LoVo (cell line): ENCODE results near the gene TMEM204.

ENCODE experiments used
- DNase-seq: peaks from one replicate; pipeline ENCODE4 v3.0.0-alpha.2; 2016; ENCODE audit warnings: low spot score

Gene TMEM204

DNA sequence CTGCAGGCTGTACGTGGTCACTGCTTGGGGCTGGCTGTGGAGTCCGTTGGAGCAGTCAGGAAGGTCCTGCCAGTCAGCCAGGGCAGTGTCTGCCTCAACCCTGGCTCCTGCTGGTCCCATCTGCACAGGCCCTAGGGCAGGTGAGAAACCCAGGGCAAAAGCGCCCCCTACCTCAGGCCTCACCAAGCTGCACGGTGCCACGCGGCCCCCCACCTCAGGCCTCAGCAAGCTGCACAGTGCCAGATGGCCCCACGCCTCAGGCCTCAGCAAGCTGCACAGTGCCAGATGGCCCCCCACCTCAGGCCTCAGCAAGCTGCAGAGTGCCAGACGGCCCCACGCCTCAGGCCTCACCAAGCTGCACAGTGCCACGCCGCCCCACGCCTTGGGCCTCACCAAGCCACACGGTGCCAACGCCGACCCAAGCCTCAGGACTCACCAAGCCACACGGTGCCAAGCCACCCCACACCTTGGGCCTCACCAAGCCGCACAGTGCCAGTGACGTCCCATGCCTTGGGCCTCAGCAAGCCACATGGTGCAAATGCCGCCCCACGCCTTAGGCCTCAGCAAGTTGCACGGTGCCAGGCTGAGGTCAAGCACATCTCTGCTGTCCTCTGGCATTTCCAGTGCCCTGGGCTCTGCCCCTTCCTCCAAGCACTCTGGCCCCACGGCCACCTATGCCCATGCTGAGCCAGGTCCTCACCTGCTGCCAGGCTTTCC lies 5.5 kb downstream of the TMEM204 start:
- no peak for DNase-seq

DNA sequence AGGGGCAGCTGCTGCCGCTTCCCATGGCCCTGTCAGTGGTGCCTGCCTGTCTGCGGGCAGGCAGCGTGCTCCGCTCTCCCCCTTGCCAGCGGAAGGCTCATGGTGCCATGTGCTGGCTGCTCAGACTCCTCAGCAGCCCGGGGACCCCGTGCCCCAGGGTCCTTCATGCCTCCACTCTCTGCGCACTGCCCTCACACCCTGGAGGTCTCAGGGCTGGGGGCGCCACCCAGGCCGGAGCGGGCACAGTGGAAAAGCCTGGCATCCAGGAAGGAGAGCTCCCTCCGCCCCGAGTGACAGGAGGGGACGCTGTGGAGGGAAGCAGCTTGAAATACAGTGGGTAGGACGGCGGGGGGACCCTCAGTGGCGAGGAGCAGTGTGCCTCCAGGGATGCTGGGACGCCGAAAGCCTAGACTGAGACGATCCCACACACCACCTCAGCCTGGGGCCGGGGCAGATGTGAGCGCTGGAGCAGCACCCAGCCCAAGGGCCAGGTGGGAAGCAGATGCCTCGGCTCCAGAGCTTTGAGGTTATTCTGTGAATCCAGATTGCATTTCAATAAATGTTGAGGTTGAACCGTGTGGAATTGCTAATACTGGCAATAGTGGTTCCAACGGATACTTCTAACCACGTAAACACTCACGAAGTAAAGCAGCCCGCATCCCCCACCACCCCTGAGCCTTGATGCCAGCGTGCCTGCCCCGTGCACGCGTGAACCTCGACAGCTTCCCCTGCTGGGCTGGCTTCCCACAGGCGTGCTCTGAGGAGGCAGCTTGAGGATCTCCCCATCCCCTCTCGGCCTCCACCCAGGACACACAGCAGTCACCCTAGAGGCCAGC lies 6.5 kb downstream of the TMEM204 start:
- DNase-seq, result no peak

DNA sequence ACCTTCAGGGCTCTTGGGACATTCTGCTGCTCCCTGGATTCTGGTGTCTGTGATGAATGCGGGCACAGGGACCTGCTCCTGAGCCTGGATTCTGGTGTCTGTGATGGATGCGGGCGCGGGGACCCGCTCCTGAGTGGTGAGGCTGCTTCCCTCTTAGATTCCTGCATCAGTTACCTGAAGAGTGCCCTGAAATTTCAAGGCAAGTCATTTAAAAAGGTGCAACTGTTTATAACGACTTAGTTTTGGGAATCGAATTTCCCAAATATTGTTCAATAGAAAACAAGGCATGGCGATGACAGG lies 7.0 kb downstream of the TMEM204 start:
- DNase-seq, result no peak

DNA sequence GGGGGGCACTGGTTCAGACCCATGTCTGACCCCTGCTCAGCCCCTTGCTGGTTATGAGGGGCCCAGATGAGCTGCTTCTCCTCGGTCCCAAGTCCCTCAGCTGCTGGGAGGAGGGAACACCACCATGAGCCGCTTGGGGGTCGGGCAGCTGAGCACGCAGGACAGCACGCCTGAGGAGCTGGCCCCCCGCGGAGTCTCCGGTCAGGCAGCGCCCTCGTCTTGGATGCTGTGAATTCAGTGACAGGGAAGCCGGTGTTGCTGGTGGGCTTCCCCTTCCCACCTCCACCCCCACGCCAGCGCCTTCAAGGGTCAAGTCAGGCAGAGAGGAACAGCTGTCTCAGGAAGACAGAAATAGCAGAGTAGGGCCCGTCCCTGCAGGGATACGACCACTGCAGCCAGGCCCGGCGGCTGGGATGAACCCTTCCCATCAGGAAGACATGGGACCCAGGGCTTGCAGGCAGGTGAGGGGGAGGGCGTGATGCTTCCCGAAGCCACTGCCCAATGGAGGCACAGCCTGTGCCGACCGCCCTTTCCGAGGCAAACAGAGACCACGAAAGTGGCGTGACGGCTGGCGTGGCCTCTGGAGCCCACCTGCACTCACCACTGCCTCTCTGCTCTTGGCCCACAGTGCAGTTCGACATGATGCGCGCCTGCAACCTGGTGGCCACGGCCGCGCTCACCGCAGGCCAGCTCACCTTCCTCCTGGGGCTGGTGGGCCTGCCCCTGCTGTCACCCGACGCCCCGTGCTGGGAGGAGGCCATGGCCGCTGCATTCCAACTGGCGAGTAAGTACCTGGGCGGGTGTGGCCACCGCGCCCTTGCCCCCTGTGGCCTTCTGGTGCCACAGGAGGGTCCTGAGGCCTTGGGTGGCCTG lies 8.1 kb downstream of the TMEM204 start:
- no peak for DNase-seq

DNA sequence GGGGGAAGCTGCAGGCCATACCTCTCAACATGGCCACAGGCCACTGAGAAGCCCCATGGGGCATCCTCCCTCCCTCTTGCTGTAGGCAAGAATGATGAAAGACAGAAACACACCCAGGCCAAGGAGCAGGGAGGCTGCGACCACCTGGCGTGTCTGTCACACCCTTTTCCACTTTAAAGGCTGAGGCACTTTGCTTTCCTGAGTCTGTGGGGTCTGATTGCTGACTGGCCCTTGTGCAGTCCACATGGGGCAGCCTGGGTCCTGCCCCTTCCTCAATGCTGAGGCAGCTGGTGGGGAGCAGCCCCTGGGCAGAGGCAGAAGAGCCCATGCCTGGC lies 8.7 kb downstream of the TMEM204 start:
- DNase-seq, result no peak

DNA sequence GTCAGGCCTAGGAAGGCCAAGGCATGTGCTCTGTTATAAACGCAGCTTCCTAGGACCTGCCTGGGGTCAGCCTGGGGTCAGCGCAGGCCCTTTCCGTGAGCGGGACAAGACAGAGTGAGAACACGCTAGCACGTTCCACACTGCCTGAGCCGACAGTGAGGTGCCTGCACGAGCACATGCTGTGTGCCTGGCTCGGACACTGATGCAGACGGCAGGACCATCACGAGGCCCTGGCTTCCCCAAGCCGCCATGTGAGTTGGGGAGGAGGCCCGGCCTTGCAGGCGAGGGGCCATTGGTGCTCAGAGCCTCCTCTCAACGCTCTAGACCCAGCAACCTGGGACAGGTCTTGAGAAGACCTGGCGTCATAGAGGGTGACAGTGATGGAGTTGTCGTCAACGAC lies 9.1 kb downstream of the TMEM204 start:
- no peak for DNase-seq

DNA sequence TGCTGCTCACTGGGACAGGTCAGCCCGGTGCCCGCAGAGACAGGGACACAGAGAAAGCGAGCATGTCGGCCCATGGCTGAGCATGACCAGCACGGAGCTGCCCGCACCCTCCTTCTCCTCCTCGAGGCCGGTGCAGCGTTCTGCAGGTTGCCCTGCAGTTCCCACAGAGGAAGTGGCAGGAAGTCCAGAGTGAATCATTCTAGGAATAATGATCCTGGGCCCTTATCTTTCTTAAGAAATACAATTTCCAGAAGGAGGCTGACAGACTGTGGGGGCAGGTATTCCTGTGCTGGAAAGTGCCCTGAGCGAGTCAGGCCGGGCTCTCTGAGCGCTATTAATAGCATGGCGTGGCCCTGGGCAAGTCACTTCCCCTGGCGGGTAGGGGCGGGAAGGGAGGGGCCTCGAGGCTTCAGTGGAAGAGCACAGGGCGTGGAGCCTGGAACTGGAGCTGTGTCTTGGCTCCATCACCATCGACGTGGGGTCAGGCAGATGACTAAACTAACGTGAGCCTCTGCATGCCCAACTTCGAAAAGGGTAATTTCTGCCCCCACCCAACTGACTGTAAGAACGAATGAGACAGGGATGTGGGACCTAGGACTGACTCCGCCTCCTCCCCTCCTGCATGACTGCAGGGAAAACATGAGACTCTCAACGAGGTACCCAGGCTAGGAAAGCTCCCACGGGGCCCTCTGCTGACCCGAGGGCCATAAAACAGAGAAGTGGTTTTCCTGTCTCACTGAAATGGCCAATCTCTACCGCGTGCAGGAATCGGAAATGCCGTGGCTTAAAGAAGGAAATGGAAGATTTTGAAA lies 9.8 kb downstream of the TMEM204 start:
- no peak for DNase-seq

DNA sequence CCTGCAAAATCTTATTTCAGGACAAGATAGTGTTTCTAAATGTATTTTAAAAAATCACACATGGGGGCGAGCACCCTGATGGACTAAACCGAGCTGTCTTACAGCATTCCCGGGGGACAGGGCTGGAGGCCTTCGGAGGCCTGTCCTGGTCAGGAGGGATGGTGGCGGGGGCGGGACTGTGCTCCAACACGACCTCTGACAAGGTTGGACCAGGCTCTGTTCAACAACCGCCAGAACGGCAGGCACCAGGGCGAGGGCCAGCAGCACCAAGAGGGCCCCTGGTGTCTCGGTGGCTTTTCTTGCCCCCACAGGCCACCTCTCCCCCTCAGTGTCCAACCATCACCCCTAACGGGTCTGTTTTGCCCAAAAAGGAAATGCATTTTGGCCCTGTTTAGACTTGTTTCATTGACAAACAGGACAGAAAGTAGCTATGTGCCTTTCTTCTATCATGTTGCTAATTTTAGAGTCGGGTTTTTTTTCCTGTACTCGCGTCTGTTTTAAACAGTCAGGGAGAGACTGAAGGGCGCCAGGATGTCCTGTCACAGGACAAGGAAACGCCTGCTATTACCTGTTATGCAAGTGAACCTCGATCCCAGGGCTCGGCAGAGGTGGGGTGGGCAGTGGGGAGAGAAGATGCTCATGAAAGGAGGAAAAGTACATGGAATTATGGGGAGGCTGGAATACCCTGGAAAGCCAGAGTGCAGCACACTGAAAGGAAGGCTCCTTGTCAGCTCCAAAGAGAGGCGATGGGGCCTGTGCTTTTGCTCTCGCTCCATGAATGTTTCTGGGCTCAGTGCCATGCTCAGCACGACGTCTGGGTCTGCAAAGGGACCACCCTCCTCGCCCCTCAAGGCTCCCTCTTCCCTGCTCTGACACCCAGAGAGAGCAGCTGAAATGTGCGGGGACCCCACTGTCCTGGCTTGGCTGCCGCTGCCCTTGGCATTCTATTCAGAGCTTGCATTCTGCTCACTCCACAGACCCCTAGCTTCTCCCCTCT lies 11.9 kb downstream of the TMEM204 start:
- DNase-seq, result no peak

DNA sequence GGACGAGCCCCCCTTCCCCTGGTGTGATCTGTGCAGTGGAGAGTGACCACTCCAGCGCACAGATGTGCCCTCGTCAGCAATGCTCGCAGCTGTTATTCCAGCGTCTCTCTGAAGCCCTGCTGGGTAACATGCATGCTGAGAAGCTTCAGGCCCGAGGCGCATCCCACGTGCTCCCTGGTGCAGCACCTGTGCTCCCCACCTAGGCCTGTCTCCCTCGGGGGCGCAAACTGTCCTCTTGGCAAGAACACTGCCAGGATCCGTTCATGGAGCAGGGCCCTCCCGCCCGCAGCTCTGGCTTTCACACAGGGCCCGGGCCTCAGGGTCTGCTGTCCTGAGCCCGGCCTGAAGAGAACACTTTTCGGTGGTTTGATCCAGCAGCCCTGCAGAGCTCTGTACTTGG lies 13.0 kb downstream of the TMEM204 start:
- no peak for DNase-seq

DNA sequence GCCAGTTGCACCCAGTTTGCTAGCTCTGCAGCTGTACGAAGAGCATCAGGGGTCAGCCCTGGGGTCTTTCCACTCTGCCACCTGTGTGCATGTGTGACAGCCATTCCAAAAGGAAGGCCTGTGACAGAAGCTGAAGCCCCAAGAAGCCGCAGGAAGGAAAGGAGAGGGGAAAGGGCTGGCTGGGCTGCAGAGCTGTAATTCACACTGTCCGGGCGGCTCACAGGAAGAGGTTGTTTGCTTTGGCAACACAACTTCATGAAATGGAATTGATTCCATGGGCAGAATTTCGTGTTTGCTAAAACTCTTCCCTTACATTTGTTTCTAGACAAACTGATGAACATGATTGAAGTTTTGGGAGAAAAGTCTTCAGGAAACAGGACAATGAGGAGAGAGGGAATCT lies 14.8 kb downstream of the TMEM204 start:
- DNase-seq, result no peak

DNA sequence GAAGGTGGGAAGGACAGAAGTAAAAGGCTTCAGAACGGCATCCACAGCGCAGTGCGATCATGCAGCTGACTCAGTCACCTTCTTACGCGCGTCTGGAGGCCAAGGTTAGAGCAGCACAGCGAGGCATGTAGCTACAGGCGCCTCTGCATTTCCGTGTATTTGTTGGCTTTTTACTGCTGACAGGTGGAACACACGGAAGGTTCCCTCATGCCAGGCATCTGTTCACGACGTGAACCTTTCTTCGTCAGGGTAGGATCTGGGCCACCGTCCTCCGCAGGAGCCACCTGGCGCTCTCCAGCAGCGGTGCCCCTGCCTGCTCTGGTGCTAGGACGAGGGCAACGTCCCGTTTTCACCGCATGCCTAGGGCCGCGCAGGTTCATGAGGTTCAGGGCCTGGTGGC lies 15.3 kb downstream of the TMEM204 start:
- DNase-seq, result no peak

DNA sequence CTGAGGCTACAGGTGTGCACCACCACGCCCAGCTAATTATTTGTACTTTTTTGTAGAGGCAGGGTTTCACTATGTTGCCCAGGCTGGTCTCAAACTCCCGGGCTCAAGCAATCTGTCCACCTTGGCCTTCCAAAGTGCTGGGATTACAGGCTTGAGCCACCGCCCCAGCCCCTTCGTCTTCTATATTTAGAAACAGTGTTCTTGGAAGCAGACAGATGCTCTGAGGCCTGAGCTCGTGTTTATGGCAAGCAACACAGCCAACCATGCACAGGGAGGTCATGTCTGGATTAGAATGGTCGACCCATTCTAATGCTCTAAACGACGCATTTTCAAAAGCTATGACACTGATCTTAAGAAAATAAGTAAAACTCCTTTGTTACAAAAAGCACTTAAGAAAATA lies 16.6 kb downstream of the TMEM204 start:
- no peak for DNase-seq

DNA sequence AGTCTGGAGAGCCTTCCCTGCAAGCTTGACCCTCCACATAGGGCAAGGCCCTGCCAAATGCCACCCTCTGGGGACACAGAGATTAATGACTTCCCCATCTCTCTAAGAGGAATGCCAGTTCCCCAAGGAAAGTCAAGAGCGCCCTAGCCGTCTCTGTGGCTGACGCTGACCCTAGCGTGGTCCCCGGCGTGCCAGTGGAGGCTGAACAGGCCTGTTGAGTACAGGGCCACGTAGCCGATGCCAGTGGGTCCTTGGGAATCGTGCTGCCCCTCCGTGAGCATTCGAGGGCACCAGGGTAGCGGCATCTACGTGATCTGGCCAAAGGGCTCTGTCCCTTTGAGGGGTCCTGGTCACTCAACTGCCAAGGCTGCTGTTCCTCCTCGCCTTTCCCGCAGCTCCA lies 17.2 kb downstream of the TMEM204 start:
- no peak for DNase-seq

DNA sequence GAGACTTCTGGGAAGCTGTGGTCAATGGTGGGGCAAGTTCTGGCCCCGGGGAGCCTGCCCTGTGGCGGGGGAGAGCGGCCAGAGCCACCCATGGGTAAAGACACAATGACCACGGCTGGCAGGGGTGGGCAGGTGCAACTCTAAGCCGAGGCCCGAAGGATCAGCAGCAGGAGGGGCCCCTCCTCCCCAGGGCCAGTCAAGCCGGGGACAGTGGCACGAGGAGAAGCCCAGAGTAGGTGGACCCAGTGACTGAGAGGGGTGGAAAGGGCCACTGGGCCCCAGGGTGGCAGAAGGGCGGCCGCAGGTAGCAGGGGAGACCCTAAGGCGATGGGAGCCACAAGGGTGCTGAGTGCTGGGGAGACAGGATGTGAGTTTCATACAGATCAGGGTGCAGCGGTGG lies 17.7 kb downstream of the TMEM204 start:
- no peak for DNase-seq

DNA sequence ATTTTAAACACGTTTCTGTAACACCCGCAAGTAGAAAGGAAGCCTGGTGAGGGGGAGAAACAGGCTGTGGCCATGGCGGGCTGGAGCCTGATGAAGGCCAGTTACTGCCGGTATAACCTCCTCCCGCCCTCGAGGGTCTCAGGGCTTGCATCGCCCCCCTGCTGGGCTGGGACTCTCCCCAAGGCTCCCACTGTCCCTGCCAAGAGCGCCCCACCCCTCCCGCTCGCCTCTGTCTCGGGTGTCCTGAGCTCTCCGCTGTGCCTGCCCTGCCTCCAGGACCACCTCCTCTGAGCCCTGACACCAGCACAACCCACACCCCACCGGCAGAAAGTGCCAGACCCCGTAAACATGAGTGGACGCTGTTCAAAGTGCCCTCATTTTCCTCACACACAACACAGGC lies 18.7 kb downstream of the TMEM204 start:
- DNase-seq, result no peak

DNA sequence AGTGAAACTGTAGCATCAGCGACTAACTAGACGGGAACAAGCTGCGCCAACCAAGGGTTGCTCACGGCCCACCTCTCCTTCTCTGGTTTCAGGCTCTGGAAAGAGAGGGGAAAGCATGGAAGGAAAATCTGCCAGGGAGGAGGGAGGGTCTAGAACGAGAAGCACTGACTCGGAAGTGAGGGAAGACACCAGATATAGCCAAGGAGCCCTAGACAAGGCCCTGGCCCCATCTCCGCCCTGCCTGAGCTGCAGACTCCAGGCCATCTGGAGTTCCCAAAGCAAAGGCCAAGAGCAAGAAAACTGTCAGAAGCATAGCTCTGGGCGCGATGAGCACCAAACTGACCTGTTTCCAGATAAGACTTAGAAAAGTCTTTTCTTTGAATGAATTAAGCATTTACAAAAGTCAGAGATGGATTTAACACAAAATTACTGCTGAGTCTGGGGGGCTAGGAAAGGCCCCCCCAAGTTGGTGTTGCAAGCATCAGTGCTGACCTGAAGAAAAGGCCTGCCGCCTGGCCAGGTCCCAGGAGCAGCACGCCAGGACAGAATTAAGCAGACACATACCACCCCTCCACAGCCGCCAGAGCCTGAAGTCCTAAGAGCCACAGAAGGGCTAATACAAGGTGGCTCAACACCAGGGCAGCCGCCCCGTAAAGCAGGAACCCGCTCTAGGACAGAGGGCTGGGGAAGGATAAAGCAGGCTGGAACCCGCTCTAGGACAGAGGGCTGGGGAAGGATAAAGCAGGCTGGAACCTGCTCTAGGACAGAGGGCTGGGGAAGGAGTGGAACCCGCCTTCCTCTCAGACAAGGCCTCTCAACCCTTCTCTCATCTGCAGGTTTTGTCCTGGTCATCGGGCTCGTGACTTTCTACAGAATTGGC lies 20.7 kb downstream of the TMEM204 start:
- no peak for DNase-seq

DNA sequence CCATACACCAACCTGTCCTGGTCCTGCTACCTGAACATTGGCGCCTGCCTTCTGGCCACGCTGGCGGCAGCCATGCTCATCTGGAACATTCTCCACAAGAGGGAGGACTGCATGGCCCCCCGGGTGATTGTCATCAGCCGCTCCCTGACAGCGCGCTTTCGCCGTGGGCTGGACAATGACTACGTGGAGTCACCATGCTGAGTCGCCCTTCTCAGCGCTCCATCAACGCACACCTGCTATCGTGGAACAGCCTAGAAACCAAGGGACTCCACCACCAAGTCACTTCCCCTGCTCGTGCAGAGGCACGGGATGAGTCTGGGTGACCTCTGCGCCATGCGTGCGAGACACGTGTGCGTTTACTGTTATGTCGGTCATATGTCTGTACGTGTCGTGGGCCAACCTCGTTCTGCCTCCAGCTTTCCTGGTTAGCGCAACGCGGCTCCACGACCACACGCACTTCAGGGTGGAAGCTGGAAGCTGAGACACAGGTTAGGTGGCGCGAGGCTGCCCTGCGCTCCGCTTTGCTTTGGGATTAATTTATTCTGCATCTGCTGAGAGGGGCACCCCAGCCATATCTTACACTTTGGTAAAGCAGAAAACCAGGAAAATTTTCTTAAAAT lies 21.5 kb downstream of the TMEM204 start:
- DNase-seq, result no peak

DNA sequence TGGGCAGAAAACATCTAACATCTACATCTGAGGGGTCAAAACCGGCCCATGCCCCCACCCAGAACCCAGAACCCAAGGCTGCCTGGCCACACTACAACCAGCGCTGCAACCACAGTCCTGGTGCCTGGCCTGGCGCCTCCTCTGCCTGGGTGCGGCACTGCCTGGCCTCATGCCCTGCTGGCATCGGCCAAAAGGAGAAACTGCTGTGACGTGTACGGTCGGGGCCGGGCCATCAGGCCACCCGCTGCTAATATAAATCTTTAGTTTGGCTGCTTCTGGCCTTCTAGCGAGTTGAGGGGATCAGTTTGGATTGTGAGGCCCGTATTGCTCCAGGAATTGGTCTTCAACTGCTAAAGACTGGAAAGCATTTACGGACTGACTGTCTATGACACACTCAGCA lies 22.8 kb downstream of the TMEM204 start:
- no peak for DNase-seq

DNA sequence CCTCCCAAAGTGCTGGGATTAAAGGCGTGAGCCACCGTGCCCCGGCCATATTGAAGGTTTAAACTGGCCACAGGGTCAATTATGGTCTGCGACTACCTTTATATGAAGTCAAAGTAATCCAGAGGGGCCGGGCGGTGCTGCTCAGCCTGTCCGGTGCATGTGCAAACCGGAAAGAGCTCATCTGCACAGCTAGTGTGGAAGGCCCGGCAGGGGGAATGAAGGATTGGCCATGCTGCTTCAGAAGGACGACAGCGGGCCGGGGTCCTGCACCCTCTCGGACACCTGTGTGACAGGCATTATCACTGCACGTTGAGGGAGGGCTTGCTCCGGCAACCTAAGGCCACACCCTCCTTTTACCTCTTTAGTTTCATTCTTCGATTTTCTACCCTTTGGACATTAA lies 23.6 kb downstream of the TMEM204 start:
- no peak for DNase-seq

DNA sequence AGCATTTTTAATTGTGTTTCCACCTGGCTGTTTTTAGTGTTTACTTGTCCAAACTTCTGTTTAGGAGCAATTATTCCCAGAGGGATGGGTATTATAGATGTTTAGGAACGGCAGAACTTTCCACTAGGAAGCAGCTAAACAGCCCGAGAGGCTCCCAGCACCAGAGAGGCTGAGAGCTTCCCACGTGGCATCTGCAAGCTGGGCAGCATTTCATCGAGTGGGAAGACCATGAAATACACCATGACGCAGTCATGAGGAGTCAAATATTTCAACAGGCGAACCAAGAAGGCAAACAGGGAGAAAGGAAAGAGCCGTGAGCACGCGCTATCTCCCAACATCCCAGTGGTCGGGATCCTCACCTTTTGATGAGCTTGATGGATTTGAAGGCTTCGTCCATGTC lies 24.1 kb downstream of the TMEM204 start:
- DNase-seq, result no peak
